ENCODE measurements around the gene TAAR1. TPM values are rescaled to one million over a fixed set of nuclear protein-coding genes. Genes with fewer than 3 reads are reported as not detected.

TAAR1 gene
- total RNA-seq, 1 experiment from 2014 or later = not detected

DNA sequence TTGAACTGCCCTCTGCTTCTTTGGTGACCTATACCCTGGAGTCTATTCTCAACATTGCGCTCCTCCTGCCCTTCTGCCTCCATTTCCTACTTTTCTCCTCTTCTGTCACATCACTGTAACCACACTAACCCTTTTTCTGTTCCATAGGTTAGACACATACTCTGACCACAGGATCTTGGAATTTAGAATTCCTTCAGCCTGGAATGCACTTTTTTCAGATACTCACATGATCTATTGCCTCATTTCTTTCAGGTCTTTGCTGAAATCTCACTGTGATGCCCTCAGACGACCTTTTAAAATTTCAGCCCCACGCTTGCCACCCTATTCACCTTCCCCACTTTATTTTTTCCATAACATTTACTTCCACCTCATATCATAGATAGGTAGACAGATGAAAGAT is 49.8 kb upstream of the TAAR1 start:
- H2BK12ac ChIP-seq (ENCODE audit: insufficient read length, low read depth, low read length) = no peak overlapping the region
- Mint-ChIP-seq H3K27me3 (ENCODE audit: low read depth) (no peaks in the 10 kb centered on the region), H3K9me3 (peaks cover 3% of the 10 kb centered on the region in 2 experiments; a peak in 2 of 5 replicates), H3K36me3 (ENCODE audit: insufficient read depth in 1 of 3, low read depth in 3 of 3) (peaks cover 0 to 7% (median 0%) of the 10 kb centered on the region in 3 experiments; a peak in 2 of 7 replicates), H3K4me3 (no peak overlapping the region), H3K27ac (no peak overlapping the region), H3K4me1 (no peaks in the 10 kb centered on the region)
- H4K20me1 ChIP-seq (ENCODE audit: control insufficient read depth, insufficient read depth, insufficient read length) = no peaks in the 10 kb centered on the region
- no peak for DNase-seq
- no peak overlapping the region for H2AFZ ChIP-seq (ENCODE audit: low read length)
- H2BK5ac ChIP-seq (ENCODE audit: insufficient read length, low read length) = no peak overlapping the region
- no peaks in the 10 kb centered on the region for H3K79me1 ChIP-seq (ENCODE audit: insufficient read depth, low read depth, low read length, poor library complexity, severe bottlenecking)
- H3K4ac ChIP-seq (ENCODE audit: low read depth, low read length) = no peak overlapping the region
- H3K14ac ChIP-seq (ENCODE audit: insufficient read depth, low read length) = no peak overlapping the region
- no peaks in the 10 kb centered on the region for H3K4me1 ChIP-seq (ENCODE audit: insufficient read depth, low read length)
- no peak overlapping the region for H2BK120ac ChIP-seq (ENCODE audit: low read depth, low read length, poor library complexity, severe bottlenecking)
- no peak overlapping the region for H4K8ac ChIP-seq (replicated peaks; ENCODE audit: insufficient read length, low read depth, low read length)
- TF ChIP-seq, protein P1, sequence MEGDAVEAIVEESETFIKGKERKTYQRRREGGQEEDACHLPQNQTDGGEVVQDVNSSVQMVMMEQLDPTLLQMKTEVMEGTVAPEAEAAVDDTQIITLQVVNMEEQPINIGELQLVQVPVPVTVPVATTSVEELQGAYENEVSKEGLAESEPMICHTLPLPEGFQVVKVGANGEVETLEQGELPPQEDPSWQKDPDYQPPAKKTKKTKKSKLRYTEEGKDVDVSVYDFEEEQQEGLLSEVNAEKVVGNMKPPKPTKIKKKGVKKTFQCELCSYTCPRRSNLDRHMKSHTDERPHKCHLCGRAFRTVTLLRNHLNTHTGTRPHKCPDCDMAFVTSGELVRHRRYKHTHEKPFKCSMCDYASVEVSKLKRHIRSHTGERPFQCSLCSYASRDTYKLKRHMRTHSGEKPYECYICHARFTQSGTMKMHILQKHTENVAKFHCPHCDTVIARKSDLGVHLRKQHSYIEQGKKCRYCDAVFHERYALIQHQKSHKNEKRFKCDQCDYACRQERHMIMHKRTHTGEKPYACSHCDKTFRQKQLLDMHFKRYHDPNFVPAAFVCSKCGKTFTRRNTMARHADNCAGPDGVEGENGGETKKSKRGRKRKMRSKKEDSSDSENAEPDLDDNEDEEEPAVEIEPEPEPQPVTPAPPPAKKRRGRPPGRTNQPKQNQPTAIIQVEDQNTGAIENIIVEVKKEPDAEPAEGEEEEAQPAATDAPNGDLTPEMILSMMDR (conservative IDR thresholded peaks at IDR 0.05) = no peak
- H2BK20ac ChIP-seq (ENCODE audit: low read depth, low read length, poor library complexity, severe bottlenecking) = no peak overlapping the region
- H3K18ac ChIP-seq (ENCODE audit: insufficient read length, low read depth, low read length) = no peak overlapping the region
- 100% methylated on average over 1 of the region's 3 CpGs for WGBS (ENCODE audit: extremely low coverage, insufficient read length, low lambda C conversion rate)
- H4K5ac ChIP-seq (ENCODE audit: insufficient read length, low read depth, low read length) = no peak overlapping the region
- H3K9me3 ChIP-seq (ENCODE audit: control insufficient read depth, low read depth, low read length) = no peaks in the 10 kb centered on the region
- no peak overlapping the region for H3K9ac ChIP-seq (ENCODE audit: extremely low read depth, insufficient read length, low read length)
- no peaks in the 10 kb centered on the region for H3K23me2 ChIP-seq (ENCODE audit: insufficient read length, low read depth, low read length, poor library complexity, severe bottlenecking)
- H2AK5ac ChIP-seq (ENCODE audit: insufficient read length, low read length) = no peak overlapping the region
- H3T11ph ChIP-seq (ENCODE audit: low read length) = no peak overlapping the region
- H3K56ac ChIP-seq (ENCODE audit: insufficient read length, low read depth, low read length) = no peak overlapping the region
- H3K79me2 ChIP-seq (ENCODE audit: insufficient read depth, low read length) = no peaks in the 10 kb centered on the region
- no peak overlapping the region for H3K27ac ChIP-seq (ENCODE audit: insufficient read length, low read depth, low read length)
- H3K4me2 ChIP-seq (ENCODE audit: insufficient read depth, insufficient read length, low read length) = no peak overlapping the region
- no peak overlapping the region for H3K23ac ChIP-seq (ENCODE audit: insufficient read length, low read depth, low read length)
- no peaks in the 10 kb centered on the region for H3K27me3 ChIP-seq (ENCODE audit: insufficient read depth, low read length)
- no peak overlapping the region for H4K91ac ChIP-seq (ENCODE audit: insufficient read length, low read depth, low read length)
- no peak overlapping the region for H2BK15ac ChIP-seq (ENCODE audit: low read depth, low read length)
